Subcutaneous adipose tissue (tissue), 4 donors: ENCODE data around the gene HTR6. TPM values are rescaled to one million over a fixed set of nuclear protein-coding genes. Genes with fewer than 3 reads are reported as not detected.

Experiments used
- total RNA-seq, 4 donors: library from RNA; depleted of rRNA; stranded (reverse); fragments of >200 nt; gene quantifications; one replicate each; pipeline ENCODE4 v1.1.0, GENCODE V29; 2016
- TF ChIP-seq, protein P1 (sequence below): fragments of 450-650 bp; IDR thresholded peaks from one replicate; pipeline ENCODE4 v1.5.1; 2016; ENCODE audit warnings: low read depth, mild to moderate bottlenecking, control low read depth, antibody characterized with exemption, moderate library complexity

The HTR6 gene
- total RNA-seq, 4 donors from 2014 or later, result not detected

DNA sequence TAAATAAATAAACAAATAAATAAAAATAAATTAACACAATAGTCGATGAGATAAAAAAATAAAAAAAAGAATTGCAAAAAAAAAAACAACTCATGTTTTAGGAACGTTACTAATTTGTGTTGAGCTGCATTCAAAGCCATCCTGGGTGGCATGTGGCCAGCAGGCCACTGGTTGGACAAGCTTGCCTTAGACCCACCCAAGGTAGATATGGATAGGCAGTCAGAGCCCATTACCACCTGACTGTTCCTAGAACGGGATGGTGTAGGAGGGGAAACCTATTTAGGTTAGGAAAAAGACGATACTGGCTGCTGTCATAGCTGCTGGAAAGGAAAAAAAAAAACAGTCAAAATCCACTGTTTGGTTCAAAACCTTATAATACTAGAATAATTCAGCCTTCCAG lies 40.8 kb downstream of the HTR6 start:
- TF ChIP-seq, protein P1, sequence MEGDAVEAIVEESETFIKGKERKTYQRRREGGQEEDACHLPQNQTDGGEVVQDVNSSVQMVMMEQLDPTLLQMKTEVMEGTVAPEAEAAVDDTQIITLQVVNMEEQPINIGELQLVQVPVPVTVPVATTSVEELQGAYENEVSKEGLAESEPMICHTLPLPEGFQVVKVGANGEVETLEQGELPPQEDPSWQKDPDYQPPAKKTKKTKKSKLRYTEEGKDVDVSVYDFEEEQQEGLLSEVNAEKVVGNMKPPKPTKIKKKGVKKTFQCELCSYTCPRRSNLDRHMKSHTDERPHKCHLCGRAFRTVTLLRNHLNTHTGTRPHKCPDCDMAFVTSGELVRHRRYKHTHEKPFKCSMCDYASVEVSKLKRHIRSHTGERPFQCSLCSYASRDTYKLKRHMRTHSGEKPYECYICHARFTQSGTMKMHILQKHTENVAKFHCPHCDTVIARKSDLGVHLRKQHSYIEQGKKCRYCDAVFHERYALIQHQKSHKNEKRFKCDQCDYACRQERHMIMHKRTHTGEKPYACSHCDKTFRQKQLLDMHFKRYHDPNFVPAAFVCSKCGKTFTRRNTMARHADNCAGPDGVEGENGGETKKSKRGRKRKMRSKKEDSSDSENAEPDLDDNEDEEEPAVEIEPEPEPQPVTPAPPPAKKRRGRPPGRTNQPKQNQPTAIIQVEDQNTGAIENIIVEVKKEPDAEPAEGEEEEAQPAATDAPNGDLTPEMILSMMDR, result no peak

DNA sequence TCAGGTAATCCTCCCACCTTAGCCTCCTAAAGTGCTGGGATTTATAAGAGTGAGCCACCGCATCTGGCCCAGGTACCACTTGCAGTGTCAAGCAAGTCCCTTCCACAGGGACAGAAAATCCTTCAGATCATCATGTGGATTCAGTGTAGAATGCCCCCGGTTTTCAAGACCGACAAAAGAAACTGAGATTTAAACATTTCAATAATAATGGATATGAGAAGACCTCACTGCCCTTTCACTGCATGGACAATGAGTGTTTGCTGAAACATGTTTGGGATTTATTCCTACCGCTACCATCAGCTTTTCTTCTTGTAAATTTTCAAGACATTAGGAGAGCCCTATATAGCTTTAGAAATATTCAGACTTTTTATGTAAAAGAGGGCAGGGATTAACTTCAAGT lies 41.5 kb downstream of the HTR6 start:
- TF ChIP-seq, protein P1, result no peak

DNA sequence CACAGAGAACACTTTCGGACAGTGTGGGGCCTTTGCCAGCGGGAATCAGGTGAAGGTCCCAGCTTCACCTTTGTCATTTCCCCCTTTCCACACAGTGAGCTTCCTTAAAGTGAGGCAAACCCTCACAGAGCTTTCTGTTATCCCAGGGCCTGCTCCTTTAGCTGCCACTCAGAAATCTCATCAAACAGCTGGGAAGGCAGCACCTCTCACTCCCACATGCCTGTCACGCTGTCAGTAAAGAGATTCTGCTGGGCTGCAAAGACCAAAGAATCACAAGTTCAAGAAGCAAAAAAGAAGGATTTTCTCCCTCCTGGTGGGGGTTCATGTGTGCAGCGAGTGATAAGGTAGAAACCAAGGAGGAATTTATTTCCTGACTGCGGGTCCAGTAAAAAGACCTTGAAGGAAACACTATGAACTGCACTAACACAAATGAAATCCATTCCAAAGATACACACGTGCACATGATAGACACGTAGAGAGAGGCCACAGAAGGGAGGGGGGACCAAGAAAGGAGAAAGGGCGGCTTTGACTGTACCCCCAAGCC lies 44.0 kb downstream of the HTR6 start:
- TF ChIP-seq, protein P1, result no peak

DNA sequence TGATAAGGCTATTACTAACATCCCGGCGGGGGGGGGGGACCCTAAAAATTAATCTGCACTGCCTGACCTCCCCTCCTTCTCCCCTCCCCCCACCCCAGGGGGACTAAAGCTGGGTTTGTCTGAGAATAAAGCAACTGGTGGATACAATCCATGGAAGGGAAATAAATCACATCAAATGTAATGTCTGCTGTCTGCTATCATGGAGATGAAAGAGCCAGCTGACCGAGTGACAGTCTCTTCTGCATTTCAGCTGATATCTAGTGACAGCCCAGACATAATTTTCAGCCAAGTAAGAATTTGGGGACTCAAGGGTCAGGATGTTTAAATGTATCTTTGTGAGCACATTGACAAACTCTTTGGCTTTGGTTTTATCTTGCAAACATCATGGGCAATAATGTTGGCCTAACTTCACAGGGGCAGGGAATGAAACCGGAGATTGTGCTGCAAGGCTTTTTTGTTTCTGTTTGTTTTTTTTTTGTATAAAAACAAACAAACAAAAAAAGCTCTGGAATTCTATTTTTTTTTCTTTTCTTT lies 44.7 kb downstream of the HTR6 start:
- TF ChIP-seq, protein P1, result no peak

DNA sequence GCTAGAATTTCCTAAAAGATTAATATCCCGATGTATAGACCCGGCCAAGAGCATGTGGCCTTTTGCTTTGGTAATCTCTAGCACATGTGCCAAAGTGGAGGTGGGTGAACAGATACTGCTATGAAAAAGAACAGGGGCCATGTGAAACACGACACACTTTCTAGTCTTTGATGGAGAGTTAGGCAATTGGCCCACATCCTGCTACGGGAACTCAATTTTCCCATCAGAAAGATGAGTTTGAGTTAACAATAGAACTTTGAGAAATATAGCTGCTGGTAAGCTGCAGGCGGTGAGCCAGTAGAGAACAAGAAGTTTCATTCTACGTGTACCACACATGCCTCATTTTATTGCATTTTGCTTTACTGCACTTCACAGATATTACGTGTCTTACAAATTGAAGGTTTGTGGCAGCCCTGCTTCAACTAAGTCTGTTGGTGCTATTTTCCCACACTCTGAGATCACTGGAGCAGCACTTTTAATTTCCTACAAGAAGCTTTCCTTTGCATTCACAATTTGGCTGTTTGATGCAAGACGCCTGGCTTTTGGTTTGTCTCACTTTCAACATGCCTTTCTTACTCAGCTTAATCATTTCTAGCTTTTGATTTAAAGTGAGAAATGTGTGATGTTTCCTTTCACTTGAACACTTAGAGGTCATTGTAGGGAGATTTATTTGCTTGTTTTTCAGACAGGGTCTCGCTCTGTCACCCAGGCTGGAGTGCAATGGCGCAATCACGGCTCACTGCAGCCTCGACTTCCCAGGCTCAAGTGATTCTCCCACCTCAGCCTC lies 46.3 kb downstream of the HTR6 start:
- TF ChIP-seq, protein P1, result no peak

DNA sequence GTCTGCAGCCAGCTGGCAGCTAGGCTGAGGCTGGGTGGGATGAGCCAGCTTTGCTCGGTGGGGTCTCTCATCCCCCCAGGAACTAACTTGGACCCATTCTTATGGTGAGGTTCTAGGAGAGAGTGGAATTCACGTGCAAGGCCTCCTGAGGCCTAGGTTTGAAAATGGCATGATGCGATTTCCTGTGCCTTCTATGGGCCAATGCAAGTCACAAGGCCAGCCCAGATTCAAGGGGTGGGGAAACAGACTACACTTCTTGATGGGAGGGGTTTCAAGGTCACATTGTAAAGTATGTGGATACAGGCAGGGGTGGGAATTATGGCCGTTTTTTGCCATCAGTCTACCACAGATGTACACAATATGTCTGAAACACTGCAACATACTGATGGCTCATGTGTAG lies 48.3 kb downstream of the HTR6 start:
- TF ChIP-seq, protein P1, result no peak

DNA sequence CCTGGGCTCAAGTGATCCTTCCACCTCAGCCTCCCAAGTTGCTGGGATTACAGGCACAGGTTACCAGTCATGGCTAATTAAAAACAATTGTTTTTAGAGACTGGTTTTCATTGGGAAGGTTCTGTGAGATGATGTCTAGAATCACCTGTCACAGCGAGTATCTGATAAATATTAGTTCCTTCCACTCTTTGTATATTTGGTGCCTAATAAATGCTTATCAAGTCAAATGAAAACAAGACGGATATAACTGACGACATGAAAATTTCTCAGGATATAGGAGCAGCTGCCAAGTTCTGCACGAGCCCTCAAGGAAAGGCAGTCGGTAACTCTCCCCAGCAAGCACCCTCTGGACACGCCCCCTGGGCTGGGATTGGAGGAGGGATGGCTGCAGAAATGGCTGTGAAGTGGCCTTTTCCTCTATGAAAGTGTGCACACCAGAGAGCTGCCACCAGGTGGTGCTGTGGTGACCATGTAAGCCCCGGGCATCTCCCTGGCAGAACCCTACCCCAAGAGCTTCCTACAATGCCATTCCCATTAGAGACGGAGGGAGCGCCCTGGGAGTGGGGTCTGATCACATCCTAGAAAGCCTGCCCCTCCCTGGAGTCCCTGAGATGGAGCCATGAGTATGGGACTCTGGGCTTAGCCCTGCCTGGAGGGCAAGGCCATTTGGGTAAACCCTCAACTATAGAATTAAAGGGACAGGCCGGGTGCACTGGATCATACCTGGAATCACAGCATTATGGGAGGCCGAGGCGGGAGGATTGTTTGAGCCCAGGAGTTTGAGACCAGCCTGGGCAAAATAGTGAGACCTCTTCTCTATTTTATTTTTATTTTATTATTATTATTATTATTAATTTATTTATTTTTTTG lies 50.9 kb downstream of the HTR6 start:
- TF ChIP-seq, protein P1, result no peak
